ENCODE measurements around the gene BMP8B.
"Not testable (repeated sequence)": the region's sequence is repeated elsewhere in the genome, so short reads cannot be mapped to it uniquely, and the experiment has no call there.

The BMP8B gene, protein sequence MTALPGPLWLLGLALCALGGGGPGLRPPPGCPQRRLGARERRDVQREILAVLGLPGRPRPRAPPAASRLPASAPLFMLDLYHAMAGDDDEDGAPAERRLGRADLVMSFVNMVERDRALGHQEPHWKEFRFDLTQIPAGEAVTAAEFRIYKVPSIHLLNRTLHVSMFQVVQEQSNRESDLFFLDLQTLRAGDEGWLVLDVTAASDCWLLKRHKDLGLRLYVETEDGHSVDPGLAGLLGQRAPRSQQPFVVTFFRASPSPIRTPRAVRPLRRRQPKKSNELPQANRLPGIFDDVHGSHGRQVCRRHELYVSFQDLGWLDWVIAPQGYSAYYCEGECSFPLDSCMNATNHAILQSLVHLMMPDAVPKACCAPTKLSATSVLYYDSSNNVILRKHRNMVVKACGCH

GRCh38 chr1:39788758-39789570 lies at the start of gene BMP8B:
BMP8B (minus strand) TSS chr1:39788865; CDS start chr1:39788485, 380 bp downstream.
- peak; percentile 38 for DNase-seq (ENCODE audit: low read depth)

GRCh38 chr1:39836595-39837110 lies 48.0 kb upstream of the BMP8B start:
- DNase-seq (ENCODE audit: low read depth), result no peak

GRCh38 chr1:39835935-39836594 lies 47.4 kb upstream of the BMP8B start:
- DNase-seq (ENCODE audit: low read depth), result no peak

DNA sequence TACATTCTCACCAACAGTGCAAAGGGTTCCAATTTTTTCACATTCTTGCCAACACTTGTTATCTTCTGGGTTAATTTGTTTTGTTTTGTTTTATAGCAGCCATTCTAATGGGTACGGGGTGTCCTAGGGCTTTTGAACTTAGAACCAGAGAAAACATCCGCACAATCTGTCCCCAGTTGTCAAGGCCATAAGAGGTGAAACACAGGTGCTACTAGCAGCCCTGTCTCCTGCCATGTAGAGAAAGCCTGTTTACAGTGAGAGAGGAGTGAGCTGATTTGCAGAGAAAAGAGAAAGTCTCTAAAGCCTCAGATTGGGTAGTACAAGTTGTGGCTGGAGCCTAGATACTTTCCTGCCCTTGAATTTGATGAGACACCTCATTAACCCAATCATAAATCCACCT lies 46.4 kb upstream of the BMP8B start:
- no peak for DNase-seq (ENCODE audit: low read depth)

DNA sequence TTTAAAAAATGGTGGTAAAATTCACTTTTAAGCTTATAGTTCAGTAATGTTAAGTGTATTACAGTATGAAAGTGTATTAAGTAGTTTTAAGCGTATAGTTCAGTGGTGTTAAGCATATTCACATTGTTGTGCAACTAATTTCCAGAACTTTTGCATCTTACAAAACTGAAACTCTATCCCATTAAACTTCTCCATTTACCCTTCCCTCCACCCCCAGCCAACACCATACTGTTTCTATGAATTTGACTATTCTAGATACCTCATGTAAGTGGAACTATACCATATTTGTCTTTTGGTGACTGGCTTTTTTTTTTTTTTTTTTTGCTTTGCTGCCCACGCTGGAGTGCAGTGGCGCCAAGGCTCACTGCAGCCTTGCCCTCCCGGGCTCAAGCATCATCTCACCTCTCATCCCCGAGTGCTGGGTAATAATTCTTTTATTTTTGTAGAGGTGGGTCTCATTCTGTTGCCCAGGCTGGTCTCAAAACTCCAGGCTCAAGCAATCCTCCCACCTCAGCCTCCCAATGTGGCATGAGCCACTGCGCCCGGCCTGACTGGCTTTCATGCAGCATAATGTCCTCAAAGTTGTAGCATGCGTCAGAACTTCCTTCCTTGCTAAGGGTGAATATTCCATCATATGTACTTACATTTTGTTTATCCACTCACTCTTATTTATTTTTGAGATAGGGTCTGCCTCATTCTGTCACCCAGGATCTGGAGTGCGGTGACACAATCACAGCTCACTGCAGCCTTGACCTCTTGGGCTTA lies 45.1 kb upstream of the BMP8B start:
- no peak for DNase-seq (ENCODE audit: low read depth)

- DNase-seq (ENCODE audit: low read depth), result no peak
Measured at GRCh38 chr1:39833121-39833520, 44.5 kb upstream of the BMP8B start.

- DNase-seq (ENCODE audit: low read depth), result no peak
Measured at GRCh38 chr1:39832294-39832693, 43.6 kb upstream of the BMP8B start.

- DNase-seq (ENCODE audit: low read depth), result no peak
Measured at GRCh38 chr1:39829791-39830533, 41.3 kb upstream of the BMP8B start.

DNA sequence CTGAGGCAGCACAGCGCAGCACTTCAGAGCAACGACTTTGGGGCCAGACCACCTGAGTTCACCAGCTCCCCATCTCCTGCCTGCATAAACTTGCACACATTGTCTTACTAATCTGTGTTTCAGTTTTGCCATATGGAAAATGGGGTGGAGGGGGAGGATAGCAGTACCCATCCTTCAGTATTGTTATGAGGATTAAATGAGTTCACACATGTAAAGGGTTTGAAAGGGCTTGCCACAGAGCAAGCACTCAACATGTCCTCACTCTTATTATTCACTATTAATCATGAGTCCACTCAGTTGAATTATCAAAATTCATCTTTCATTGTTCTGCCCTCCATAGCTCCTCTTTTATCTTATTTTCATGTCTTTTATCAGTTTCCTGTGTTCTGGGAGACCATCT lies 40.1 kb upstream of the BMP8B start:
- no peak for DNase-seq (ENCODE audit: low read depth)

- DNase-seq (ENCODE audit: low read depth), result not testable (repeated sequence)
Measured at GRCh38 chr1:39828255-39828654, 39.6 kb upstream of the BMP8B start.

DNA sequence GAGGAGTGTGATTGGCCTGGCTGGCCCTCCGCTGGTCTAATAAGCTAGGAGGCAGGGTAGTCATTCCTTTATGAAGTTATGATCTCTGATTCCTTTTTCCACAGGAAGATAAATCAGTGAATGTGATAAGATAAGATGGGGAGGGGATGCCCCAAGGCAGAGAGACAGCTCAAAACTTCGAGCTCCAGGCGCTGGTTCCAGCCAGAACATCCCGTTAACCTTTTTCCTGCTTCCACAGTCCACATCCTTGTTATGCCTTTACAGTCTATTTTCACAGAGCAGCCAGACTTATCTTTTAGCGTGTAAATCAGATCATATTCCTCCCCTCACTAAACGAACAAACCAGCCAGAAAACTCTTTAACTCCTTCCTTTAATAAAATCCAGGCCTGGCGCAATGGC lies 38.5 kb upstream of the BMP8B start:
- no peak for DNase-seq (ENCODE audit: low read depth)

- DNase-seq (ENCODE audit: low read depth), result no peak
Measured at GRCh38 chr1:39826583-39826982, 37.9 kb upstream of the BMP8B start.

DNA sequence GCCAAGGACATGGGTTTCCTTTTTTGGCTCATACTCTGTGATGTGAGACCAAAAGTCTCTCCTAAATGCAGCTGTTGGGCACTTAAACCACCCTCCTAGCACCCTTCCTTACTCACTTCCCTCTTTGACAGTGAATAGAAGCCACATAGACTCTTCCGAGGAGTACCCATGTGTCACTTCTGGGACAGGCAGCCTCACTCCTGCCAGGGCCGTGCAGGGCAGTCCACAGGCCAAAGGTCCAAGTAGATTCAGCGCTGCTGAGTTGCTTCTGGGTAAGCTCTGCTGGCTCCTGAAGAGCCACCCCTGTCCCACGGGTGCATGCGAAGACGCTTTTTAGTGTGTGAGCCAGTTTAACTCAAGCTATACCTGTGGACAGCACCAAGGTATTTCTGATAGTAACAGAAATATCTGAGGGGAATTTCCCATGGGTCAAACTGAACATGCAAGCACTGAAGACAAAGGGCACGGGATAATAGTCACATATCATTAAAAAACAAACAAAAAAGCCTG lies 36.8 kb upstream of the BMP8B start:
- DNase-seq (ENCODE audit: low read depth), result no peak

DNA sequence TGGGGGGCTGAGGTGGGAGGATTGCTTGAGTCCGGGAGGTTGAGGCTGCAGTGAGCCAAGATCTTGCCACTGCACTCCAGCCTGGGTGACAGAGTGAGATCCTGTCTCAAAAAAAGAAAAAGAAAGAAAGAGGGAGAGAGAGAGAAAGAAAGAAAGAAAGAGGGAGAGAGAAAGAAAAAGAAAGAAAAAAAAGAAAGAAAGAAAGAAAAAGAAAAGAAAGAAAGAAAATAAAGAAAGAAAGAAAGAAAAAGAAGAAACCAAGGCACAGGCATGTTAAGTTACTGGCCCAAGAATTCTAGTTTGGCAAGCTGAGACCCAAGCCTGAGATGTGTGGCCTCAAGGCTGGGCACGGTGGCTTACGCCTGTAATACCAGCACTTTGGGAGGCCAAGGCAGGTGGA lies 34.8 kb upstream of the BMP8B start:
- DNase-seq (ENCODE audit: low read depth), result not testable (repeated sequence)

GRCh38 chr1:39822146-39822545 lies 33.5 kb upstream of the BMP8B start:
- no peak for DNase-seq (ENCODE audit: low read depth)

DNA sequence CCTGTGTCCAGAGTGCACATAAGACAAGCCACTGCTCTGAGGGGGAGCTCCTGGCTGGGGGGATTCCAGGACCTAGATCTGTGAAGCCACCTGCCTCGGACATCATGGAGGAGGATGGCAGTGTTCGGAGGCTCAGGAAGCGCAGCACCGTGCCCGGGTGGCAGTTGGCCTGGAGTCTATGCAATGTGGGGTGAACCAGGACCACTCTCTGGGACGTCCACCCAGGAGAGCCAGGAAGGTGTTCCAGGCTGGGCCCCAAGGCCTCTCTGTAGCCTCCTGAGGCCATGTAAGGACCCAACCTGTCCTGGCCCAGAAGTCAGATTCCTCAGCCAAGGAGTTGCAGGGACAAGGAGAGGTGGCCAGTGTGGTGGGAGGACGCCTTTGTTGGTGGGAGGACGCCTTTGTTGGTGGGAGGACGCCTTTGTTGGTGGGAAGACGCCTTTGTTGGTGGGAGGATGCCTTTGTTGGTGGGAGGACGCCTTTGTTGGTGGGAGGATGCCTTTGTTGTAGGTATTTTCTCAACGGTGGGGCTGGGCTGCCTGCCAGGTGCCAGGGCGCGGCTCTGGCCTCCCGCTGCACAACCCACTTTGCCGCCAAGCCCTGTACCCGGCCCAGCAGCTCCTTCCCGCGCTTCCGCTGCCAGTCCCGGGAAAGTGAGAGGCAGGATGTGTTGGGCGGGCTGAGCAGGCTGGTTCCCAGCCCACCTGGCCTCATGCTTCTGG lies 30.6 kb upstream of the BMP8B start:
- no peak for DNase-seq (ENCODE audit: low read depth)

GRCh38 chr1:39818482-39818881 lies 29.8 kb upstream of the BMP8B start:
- DNase-seq (ENCODE audit: low read depth), result no peak

- DNase-seq (ENCODE audit: low read depth), result peak; percentile 48
Measured at GRCh38 chr1:39817091-39817932, 28.6 kb upstream of the BMP8B start.

DNA sequence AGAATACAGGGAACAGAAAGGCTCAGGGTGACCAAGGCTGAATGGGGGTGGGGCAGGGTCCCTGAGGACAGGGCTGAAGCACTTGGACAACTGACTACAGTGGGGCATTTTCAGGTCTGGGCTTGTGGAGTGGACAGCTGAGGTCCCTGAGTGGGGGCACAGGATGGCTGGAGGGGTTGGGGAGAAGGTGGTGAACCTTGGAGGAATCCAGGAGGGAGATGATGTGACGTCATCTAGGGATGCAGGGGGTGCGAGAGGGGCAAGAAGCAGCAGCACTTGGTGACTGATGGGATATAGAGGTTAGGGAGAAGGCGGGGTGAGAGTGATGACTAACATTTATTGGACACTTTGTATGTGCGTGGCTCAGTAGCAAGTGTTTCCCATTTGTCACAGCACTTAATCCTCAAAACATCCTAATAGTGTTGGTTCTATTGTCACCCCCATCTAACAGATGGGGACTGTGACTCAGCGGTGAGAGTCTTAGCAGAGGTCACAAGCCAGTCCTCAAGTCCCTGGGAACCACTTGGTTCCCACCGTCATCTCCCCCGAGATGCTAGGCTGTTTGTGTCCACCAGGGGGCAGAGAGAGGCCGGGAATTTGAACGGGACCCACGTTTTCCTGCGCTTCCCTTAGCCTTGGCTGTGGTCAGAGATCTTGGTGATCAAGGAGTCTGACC lies 27.9 kb upstream of the BMP8B start:
- DNase-seq (ENCODE audit: low read depth), result peak; percentile 49

Measured in activated T-helper 9 cell treated with anti-CD3 and anti-CD28 coated beads, Interleukin-2, amount 50 U/mL, for 16 hours (primary cell).